ENCODE results near the gene MS4A14.
"Not testable (repeated sequence)": the region's sequence is repeated elsewhere in the genome, so short reads cannot be mapped to it uniquely, and the experiment has no call there.

The MS4A14 gene, protein sequence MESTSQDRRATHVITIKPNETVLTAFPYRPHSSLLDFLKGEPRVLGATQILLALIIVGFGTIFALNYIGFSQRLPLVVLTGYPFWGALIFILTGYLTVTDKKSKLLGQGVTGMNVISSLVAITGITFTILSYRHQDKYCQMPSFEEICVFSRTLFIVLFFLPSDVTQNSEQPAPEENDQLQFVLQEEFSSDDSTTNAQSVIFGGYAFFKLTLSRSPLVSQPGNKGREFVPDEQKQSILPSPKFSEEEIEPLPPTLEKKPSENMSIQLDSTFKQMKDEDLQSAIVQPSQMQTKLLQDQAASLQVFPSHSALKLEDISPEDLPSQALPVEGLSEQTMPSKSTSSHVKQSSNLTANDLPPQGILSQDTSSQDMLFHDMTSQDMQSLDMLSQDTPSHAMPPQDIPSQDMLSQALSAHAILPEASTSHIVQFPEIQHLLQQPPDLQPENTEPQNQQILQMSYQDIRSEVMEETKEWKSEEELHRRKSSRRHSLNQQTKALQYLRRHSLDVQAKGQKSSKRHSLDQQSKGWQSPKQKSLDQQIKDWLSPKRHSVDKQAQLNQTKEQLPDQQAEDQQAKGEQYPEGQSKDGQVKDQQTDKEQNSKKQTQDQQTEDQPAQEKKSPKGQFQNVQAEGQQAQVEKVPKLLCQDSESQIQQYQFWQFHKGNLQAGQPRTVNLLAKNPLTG

DNA sequence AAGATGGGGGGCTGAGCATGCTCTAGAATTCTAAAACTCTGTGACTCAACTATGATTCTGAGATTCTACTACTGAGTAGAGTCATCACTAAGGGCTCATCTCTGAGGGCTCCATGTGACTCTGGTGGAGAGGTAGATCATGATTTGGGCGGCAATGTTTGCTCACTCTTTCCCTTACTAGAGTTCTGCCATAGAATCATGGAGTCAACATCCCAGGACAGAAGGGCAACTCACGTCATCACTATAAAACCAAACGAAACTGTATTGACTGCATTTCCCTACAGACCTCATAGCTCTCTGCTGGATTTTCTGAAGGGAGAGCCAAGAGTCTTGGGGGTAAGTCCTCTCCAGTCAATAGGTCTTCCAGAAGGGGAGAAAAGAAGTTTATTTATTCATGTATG lies at the start of gene MS4A14:
TSS of gene MS4A14 (plus strand) at position 78 of the 400 bp plus-strand sequence. CDS start at position 198, 120 bp downstream.
- no peak for DNase-seq

DNA sequence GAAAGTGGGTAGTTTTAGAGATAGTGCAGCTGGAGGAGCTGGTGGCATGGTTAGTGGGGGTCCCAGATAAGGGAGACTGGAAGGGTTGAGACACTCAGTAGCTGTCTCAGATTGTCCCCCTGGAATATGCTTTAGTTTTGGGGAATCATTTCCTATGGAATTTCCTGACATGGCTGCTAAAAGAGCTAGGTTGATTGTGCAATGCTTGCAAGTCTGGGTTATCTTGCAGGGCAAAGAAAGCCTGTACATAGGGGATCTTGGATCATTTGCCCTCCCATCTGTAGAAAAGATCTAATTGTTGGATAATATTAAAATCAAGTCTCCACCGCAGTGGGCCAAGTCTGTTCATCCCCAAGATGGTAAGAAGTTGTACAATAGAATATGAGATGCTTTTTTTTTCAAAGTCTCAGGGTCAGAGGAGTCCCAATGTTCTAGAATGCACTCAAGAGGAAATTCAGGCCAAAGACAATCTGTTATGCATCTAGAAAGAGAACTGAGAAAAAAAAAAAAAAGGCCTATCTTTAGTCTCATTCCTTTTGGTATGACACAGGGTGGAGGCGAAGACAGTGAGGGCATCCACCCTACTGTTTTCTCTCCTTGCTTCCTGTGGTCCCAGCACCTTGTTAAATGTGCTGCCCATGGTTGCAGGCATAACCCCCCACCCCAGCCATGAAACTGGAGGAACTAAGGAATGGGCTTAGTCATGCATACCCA lies 49.0 kb upstream of the MS4A14 start:
- DNase-seq, result no peak

DNA sequence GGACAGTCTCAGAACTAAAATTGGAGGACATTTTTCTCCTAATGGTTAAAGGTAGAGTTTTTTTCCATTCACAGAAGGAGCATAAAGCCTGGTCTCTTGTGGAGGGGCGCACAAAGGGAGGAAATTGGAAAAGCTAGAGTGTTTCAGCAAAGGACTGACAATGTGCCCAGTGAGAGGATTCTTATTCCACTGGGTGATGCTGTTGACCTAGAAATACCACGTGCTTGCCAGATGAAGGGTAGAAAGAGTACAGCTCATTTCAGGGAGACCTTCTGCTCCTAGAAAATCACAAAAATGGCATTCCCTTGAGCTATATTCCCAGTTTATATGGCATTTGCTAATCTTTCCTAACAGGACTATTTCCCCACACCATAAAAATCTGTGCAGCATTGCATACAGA lies 48.1 kb upstream of the MS4A14 start:
- no peak for DNase-seq

DNA sequence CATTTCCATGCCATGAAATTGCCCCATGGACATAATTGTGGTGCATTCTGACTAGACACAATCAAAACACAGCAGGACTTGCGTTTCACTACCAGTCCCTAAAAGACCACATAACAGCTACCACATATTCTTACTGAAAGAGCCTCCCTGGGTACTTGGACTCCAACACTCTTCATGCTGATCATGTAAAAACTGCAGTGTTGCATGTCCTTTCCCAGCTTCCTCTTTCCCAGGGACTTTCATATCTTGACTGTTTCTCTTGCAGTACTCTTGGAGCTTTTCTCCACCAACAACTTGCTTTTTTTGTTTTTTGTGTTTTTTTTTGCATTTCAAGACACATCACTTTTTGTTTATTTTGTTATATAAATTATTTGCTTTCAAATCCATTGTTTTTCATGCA lies 46.3 kb upstream of the MS4A14 start:
- DNase-seq, result no peak

DNA sequence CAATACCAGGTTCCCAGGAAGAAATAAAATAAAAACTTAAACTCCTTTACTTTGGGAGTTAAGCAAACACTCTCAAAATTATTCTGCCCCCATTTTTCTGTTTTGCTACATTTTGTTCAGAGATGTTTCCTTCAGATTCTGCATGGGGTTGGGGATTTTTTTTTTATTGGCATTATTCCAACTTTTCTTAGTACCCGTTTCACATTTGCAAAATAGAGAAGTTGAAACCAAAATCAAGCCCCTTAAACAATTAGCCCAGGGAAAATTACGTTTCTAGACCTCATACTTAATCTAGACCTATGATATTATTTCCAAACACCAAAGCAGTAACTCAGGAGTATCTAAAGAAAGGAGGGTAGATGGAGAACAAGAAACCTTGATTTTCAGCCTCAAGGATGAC lies 38.5 kb upstream of the MS4A14 start:
- no peak for DNase-seq

DNA sequence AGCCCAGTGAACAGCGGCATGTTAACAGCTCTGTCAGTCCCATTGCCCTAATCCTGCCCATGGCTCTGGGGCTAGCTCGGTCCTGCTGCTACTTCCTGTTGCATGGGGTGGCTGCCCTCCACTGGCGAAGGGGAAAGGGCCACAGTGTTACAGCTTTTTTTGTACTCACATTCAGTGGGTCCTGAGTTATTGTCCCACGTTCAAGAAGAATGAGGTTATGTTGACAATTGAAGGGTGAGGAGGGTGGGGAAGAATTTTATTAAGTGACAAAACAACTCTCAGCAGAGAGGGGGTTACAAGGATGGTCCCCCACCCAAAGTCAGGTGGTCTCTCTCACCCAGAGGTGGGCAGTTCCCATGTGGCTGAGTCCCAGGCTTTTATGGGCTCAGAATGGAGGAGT lies 35.6 kb upstream of the MS4A14 start:
- DNase-seq, result no peak

DNA sequence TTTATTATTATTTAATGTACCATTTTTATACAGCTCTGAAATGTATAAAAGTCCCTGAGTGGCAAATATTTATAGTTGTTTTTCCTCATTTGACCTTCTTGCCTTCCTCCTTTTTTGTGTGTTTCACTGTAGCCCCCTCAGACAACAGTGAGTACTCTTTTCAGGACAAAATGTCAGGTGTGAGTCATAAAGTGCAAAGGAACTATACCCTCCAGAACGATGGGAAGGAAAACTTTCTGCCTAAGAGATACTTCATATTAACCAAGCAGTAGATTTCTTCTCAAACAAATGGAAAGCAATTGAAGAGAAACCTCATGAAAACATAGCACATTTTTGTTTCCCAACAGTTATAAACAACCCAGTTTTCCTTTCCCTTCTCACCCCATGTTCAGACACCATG lies 34.0 kb upstream of the MS4A14 start:
- DNase-seq, result no peak

DNA sequence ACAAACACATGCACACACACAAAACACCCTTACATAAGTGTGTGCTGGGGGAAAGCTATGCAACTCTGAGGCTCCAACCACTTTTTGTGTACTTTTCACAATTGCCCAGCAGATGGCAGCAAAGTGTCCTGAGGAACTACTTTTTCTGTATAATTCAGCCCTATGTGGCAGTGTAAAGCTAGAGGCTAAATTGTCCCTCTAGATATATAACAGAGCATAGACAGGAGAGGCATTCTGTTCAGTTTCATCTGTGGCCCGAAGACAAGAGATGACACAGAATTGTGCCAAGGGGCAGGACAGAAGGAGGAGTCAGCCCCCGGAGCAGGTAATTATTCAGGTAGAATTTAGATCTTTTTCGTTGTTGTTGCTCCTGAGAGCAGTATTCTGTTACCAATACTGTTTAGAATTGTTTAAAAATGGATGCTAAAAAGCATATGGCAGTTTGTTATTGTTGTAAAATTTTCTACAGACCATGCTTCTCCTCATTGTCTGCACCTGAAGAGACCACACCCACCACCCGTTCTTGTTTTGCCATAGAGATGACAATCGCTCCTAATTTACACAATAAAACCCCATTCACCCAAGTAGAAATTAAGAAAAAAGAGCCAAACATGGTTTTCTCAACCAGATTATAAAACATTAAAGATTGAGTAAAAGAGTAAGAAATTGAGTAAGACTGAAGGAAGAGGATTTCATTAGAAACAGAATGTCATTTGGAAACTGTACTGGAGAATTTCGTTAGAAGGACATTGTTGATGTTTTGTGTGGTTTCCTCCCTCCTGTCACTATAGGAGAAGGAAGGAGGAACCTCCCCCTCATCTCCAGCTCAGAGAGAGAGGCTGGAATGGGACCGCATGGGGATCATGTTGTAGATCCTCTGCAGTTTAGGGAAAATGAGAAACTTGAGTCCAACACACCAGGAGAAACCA lies 32.5 kb upstream of the MS4A14 start:
- DNase-seq, result peak; percentile 68

DNA sequence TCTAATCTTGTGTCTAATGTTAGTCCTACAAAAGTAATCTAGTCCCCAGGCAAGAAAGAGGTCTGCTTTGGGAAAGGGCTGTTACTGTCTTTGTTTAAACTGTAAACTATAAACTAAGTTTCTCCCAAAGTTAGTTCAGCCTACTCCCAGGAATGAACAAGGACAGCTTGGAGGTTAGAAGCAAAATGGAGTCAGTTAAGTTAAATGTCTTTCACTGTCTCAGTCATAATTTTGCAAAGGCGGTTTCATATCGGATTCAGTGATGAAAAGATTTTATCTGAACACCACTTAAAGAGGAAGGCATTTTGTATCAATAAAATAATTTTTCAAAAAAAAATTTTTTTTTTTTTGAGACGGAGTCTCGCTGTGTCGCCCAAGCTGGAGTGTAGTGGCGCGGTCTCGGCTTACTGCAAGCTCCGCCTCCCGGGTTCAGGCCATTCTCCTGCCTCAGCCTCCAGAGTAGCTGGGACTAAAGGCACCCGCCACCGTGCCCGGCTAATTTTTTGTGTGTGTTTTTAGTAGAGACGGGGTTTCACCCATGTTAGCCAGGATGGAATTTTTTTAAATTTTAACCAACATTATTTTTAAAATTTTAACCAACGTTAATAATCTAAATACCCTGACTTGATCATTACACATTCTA lies 29.9 kb upstream of the MS4A14 start:
- DNase-seq, result not testable (repeated sequence)

DNA sequence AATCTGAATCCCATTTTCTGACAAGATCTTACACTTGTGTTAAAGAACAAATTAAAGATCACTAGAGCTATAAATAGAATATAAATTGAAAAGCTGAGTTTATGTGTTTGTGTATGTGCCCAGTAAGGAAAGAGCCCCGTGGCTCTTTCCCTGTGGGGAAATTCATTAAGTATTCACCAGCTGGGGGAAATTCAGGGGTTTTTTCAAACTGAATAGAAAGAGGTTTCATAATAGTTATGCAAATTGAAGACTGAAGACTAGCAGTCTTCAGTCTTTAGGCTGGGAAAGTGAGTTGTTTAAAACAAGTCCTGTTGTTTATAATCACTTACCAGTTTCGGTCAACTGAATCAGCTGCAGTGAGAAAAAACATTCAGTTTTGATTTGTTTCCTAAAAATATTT lies 29.2 kb upstream of the MS4A14 start:
- DNase-seq, result no peak

DNA sequence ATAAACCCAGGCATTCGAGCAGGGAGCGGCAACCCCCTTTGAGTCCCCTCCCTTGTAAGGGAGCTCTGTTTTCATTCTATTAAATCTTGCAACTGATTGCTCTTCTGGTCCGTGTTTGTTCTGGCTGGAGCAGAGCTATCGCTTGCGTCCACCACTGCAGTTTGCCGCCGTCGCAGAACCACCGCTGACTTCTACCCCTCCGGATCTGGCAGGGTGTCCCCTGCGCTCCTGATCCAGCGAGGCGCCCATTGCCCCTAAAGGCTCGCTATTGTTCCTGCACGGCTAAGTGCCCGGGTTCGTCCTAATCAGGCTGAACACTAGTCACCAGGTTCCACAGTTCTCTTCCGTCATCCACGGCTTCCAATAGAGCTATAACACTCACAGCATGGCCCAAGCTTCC lies 28.4 kb upstream of the MS4A14 start:
- DNase-seq, result no peak

DNA sequence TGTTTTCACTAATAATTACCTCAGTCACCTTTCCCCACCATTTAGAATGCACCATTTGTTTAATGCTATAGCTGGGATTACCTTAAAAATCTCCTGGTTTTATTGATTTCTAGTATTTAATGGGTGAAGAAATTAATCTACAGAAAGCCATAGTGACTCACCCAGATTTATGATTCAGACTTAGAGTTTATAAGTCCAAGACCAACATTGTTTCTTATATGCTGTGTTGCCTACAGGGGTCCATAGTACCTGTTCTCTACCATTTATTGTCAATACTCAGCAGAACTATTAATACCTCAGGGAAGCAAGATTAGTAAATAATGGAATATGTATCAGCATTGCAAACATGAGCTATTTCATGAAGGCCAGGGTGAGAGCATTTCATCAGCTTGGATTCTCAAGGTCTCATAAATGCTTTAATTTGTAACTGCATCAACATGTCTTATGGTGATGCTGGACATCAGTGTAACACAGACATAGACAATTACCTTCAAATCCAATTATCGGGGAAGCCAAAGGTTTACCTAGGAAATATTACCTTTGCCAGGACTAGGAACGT lies 25.9 kb upstream of the MS4A14 start:
- no peak for DNase-seq

DNA sequence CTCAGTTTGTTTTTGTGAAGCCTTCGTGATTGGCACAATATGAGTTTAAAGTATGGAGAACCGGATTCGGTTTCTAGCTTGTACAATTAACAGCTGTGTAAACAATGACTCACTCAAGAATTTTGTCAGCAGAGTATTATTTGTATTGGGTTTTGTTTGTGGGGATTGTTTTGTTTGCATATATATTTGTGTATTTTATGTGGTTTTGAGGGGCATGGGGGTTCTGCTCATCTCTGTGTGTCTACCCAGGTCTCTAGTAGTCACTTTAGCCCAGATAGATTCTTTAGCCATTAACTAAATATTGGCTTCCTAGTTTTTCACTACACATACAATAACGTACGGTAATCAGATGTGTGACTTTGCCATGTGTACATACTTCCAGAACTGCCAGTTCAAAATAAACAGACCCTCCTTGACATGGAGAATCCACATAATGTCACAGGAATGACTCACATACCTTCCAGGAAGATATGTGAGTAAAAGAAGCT lies 25.4 kb upstream of the MS4A14 start:
- DNase-seq, result no peak

DNA sequence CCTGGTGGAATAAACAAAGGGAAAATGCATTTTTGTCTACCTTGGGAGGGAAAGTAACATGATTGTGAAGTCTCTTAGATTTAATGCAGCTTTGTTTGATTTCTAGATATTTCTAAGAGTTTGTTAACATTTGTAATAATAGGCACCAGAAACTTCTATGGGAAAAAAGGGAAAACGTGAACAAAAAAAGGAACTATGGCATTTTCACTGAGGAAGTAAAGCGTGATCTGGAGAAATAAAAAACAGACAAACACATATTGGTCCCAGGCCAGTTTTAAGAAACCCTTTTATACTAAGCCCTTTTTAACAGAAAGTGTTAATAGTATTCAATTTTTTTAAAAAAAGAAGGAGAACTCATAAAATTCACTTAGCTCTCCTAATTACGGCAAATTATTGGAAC lies 24.9 kb upstream of the MS4A14 start:
- no peak for DNase-seq

DNA sequence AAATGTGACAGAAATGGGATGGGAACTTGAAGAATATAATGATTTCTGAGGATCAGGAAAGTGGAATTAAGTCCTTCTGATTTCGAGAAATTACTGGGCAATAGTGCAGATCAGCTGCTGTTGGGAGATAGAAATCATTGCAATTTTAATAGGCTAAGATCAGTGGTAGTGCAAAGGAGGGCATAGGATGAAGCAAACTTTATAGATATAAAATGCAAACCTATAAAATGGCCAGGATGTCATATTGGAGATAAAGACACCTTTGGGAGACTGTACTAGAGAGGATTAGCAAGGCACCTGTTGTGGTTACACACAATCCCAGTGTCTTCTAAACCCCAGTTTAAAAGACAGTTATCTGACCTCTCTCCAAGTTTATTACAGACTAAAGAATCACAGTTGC lies 24.4 kb upstream of the MS4A14 start:
- no peak for DNase-seq

DNA sequence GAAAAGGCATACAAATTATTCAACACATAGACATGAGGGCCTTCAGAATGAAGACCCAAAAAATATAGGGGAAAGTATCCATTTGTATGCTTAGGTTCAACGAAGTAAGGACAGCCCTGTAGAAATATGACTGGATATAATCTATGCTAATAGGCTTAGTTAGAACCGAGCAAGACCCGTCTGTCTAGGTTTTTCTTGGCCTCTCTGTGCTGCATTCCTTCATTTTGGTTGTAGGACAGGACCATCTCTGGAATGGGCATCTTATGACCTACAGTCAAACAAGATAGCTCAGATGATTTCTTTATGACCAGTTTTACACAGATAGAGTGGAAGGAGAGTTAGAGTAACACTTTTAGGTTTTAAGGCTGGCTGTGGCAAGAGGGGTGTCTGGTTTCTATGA lies 23.5 kb upstream of the MS4A14 start:
- DNase-seq, result no peak

DNA sequence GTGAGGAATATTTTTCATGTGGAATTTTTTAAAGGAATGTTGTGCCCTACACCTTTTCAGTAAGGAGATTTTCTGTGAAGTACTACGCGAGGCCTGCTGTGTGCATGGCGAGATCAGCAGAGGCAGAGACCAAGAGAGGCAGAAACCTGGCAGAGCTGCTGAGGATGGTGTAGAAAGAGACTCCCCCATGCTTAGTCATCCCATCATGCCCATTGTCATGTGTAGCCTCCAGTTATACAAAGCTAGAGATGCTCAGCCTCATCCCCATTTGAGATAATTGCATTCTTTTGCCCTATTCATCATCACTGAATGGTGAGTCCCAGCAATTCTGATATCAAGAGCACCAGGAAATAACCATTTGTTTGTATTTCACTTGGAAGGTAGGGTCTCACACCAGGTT lies 20.9 kb upstream of the MS4A14 start:
- no peak for DNase-seq

DNA sequence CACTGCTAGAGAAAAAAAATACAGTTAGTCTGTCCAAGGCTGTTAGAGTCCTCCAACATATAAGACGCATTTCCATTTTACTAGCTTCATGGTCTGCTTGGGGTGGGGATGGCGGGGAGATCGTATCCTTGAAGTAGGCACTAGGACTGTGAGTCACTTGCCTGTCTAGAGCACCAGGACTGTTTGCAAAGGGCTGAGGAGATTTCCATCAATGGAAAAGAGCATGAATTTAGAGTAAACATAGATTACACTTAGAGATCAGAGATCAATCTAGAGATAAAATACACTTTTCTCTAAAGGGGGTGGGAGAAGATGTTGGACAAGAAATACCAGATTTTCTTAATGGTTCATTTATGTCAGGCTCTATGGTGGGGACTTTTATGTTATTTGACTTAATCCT lies 19.7 kb upstream of the MS4A14 start:
- DNase-seq, result no peak

DNA sequence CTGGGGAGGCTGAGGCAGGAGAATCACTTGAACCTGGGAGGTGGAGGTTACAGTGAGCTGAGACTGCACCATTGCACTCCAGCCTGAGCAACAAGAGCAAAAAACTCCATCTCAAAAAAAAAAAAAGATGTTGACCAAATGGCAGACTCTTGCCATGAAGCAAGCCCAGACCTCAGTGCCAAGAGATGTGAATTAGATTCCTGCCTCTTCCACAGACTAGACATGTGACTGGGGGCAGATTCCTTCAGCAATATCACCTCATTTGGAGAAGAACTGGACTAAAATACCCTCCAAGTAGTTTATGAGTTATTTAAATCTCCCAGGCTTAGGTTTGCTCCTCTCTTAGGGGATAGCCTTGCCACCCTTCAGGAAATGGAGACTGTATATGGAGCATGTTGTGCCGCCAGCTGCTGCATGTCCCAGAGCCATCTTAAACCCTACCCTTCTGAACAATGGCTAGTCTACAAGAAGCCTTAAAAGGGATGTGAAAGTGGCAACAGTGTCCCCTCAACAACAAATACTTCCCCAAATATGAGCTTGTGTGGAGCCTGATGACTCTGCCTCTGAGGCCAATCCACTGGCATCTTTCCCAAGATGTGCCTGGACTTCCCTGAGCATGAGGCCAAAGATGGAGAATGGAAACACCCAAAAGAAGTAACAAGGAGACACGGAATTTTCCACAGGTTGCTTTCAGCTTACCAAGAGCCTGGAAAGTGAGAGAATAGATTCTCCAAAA lies 18.7 kb upstream of the MS4A14 start:
- DNase-seq, result peak; percentile 28

DNA sequence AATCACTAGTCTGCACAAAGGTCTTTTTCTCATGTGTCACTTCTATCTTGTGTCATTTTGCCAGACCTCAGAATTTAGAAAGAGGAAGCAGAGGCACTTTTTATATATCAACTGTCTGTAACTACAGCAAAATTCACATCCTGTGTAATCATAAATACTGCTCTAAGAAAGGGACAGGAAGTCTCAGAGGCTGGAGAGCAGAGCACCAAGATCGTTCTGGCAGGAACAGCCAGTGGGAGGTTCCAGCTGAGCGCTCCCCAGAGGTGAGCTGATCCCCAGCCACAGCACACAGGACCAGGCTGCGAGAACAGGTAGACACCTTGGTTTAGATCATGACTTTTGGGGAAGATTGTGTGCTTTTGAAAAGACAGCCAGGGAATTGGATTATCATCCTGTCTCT lies 17.9 kb upstream of the MS4A14 start, which contains the start of gene MS4A7:
TSS of gene MS4A7 (plus strand) at position 179 of the 400 bp plus-strand sequence. CDS start 4,610 bp downstream, outside the sequence.
- peak; percentile 34 for DNase-seq
